ENCODE measurements around the gene COL4A2.

Gene COL4A2

GRCh38 chr13:110501188-110501587 is 194.1 kb downstream of the COL4A2 start:
- Mint-ChIP-seq H3K27ac (no peak overlapping the region), H3K27me3 (peaks cover 0 to 1% of the 10 kb centered on the region in 2 donors), H3K36me3 (peaks cover 0 to 13% of the 10 kb centered on the region in 2 donors), H3K4me1 (no peaks in the 10 kb centered on the region), H3K9me3 (peaks cover 6 to 14% of the 10 kb centered on the region in 2 donors), H3K4me3 (no peak overlapping the region)
- no peak for ATAC-seq (replicated peaks)
- no peak for DNase-seq

- H3K27ac Mint-ChIP-seq: no peak overlapping the region
- peaks cover 0 to 13% of the 10 kb centered on the region in 2 donors for H3K36me3 Mint-ChIP-seq
- ATAC-seq (replicated peaks) (no peak), DNase-seq (no peak)
- H3K9me3 Mint-ChIP-seq: peaks cover 6 to 14% of the 10 kb centered on the region in 2 donors
- H3K27me3 Mint-ChIP-seq: peaks cover 4 to 8% of the 10 kb centered on the region in 2 donors
- no peak overlapping the region for H3K4me3 Mint-ChIP-seq
- no peaks in the 10 kb centered on the region for H3K4me1 Mint-ChIP-seq
Observed at GRCh38 chr13:110503037-110503901, 196.2 kb downstream of the COL4A2 start.

- ATAC-seq (replicated peaks) (no peak), DNase-seq (no peak)
- Mint-ChIP-seq H3K4me3 (no peak overlapping the region), H3K27ac (no peak overlapping the region), H3K4me1 (no peaks in the 10 kb centered on the region), H3K9me3 (peaks cover 4 to 11% of the 10 kb centered on the region in 2 donors), H3K36me3 (peaks cover 0 to 10% of the 10 kb centered on the region in 2 donors), H3K27me3 (peaks cover 4 to 8% of the 10 kb centered on the region in 2 donors)
Observed at GRCh38 chr13:110503979-110504499, 197.0 kb downstream of the COL4A2 start.

- Mint-ChIP-seq H3K4me3 (no peak overlapping the region), H3K4me1 (peaks cover 10 to 12% of the 10 kb centered on the region in 2 donors), H3K9me3 (peaks cover 0 to 3% of the 10 kb centered on the region in 2 donors), H3K27me3 (peaks cover 4 to 8% of the 10 kb centered on the region in 2 donors), H3K27ac (no peak overlapping the region), H3K36me3 (no peaks in the 10 kb centered on the region)
- no peak for ATAC-seq (replicated peaks)
- no peak for DNase-seq
Observed at GRCh38 chr13:110505594-110505993, 198.5 kb downstream of the COL4A2 start.

- Mint-ChIP-seq H3K4me1 (peaks cover 10 to 12% of the 10 kb centered on the region in 2 donors), H3K27ac (no peak overlapping the region), H3K27me3 (peaks cover 4 to 8% of the 10 kb centered on the region in 2 donors), H3K4me3 (no peak overlapping the region), H3K9me3 (no peaks in the 10 kb centered on the region), H3K36me3 (no peaks in the 10 kb centered on the region)
- no peak for DNase-seq
- ATAC-seq (replicated peaks): no peak
Observed at GRCh38 chr13:110506396-110506795, 199.3 kb downstream of the COL4A2 start.

- no peak for DNase-seq
Observed at GRCh38 chr13:110506859-110507566, 199.9 kb downstream of the COL4A2 start.

GRCh38 chr13:110507678-110508381 is 200.7 kb downstream of the COL4A2 start:
- H3K27ac Mint-ChIP-seq: no peak overlapping the region
- DNase-seq (no peak), ATAC-seq (replicated peaks) (peak in 1 of 2 donors; percentile 22)
- H3K4me1 Mint-ChIP-seq: peaks cover 12 to 13% of the 10 kb centered on the region in 2 donors
- no peaks in the 10 kb centered on the region for H3K9me3 Mint-ChIP-seq
- no peak overlapping the region for H3K4me3 Mint-ChIP-seq
- H3K36me3 Mint-ChIP-seq: no peaks in the 10 kb centered on the region
- H3K27me3 Mint-ChIP-seq: peaks cover 4 to 8% of the 10 kb centered on the region in 2 donors

More at GRCh38 chr13:110506859-110507566, 199.9 kb downstream of the COL4A2 start:
- Mint-ChIP-seq H3K9me3 (no peaks in the 10 kb centered on the region), H3K4me3 (no peak overlapping the region), H3K36me3 (no peaks in the 10 kb centered on the region), H3K27ac (no peak overlapping the region), H3K4me1 (peaks cover 10 to 12% of the 10 kb centered on the region in 2 donors), H3K27me3 (peaks cover 4 to 8% of the 10 kb centered on the region in 2 donors)
- ATAC-seq (replicated peaks): no peak

- DNase-seq (no peak), ATAC-seq (replicated peaks) (peak; percentile 5 to 12)
- Mint-ChIP-seq H3K27ac (no peak overlapping the region), H3K4me3 (no peak overlapping the region), H3K9me3 (no peaks in the 10 kb centered on the region), H3K4me1 (peaks cover 12 to 13% of the 10 kb centered on the region in 2 donors), H3K36me3 (peaks cover 2 to 3% of the 10 kb centered on the region in 2 donors), H3K27me3 (peaks cover 4 to 8% of the 10 kb centered on the region in 2 donors)
Observed at GRCh38 chr13:110509478-110509926, 202.4 kb downstream of the COL4A2 start.

- no peak overlapping the region for H3K27ac Mint-ChIP-seq
- peaks cover 2 to 3% of the 10 kb centered on the region in 2 donors for H3K36me3 Mint-ChIP-seq
- peak; percentile 75 for ATAC-seq (replicated peaks)
- DNase-seq: no peak
- H3K27me3 Mint-ChIP-seq: peaks cover 4 to 8% of the 10 kb centered on the region in 2 donors
- H3K4me1 Mint-ChIP-seq: peaks cover 12 to 13% of the 10 kb centered on the region in 2 donors
- H3K9me3 Mint-ChIP-seq: no peaks in the 10 kb centered on the region
- H3K4me3 Mint-ChIP-seq: no peak overlapping the region
Observed at GRCh38 chr13:110509971-110510786, 203.1 kb downstream of the COL4A2 start.

GRCh38 chr13:110511509-110512181 is 204.6 kb downstream of the COL4A2 start:
- ATAC-seq (replicated peaks) (no peak), DNase-seq (no peak)
- peaks cover 2 to 3% of the 10 kb centered on the region in 2 donors for H3K36me3 Mint-ChIP-seq
- H3K27ac Mint-ChIP-seq: no peak overlapping the region
- peaks cover 12 to 13% of the 10 kb centered on the region in 2 donors for H3K4me1 Mint-ChIP-seq
- H3K9me3 Mint-ChIP-seq: no peaks in the 10 kb centered on the region
- H3K27me3 Mint-ChIP-seq: peaks cover 4% of the 10 kb centered on the region in 2 donors
- no peak overlapping the region for H3K4me3 Mint-ChIP-seq

- no peaks in the 10 kb centered on the region for H3K9me3 Mint-ChIP-seq
- peaks cover 12 to 14% of the 10 kb centered on the region in 2 donors for H3K4me1 Mint-ChIP-seq
- peaks cover 0 to 6% of the 10 kb centered on the region in 2 donors for H3K27me3 Mint-ChIP-seq
- no peak overlapping the region for H3K27ac Mint-ChIP-seq
- ATAC-seq (replicated peaks): peak; percentile 27 to 47
- DNase-seq: no peak
- H3K36me3 Mint-ChIP-seq: peaks cover 2 to 3% of the 10 kb centered on the region in 2 donors
- H3K4me3 Mint-ChIP-seq: no peak overlapping the region
Observed at GRCh38 chr13:110512198-110512740, 205.2 kb downstream of the COL4A2 start.

- ATAC-seq (replicated peaks) (no peak), DNase-seq (no peak)
- H3K27ac Mint-ChIP-seq: no peak overlapping the region
- peaks cover 8 to 15% of the 10 kb centered on the region in 2 donors for H3K4me1 Mint-ChIP-seq
- peaks cover 7 to 8% of the 10 kb centered on the region in 2 donors for H3K27me3 Mint-ChIP-seq
- H3K36me3 Mint-ChIP-seq: peaks cover 16 to 30% of the 10 kb centered on the region in 2 donors
- no peak overlapping the region for H3K4me3 Mint-ChIP-seq
- no peaks in the 10 kb centered on the region for H3K9me3 Mint-ChIP-seq
Observed at GRCh38 chr13:110516500-110516899, 209.4 kb downstream of the COL4A2 start.
